ENCODE data around the gene RSPO1. TPM values are rescaled to one million over a fixed set of nuclear protein-coding genes. Genes with fewer than 3 reads are reported as not detected.

The RSPO1 gene
- total RNA-seq, 1 donor from 2014 or later: 0.20 TPM

DNA sequence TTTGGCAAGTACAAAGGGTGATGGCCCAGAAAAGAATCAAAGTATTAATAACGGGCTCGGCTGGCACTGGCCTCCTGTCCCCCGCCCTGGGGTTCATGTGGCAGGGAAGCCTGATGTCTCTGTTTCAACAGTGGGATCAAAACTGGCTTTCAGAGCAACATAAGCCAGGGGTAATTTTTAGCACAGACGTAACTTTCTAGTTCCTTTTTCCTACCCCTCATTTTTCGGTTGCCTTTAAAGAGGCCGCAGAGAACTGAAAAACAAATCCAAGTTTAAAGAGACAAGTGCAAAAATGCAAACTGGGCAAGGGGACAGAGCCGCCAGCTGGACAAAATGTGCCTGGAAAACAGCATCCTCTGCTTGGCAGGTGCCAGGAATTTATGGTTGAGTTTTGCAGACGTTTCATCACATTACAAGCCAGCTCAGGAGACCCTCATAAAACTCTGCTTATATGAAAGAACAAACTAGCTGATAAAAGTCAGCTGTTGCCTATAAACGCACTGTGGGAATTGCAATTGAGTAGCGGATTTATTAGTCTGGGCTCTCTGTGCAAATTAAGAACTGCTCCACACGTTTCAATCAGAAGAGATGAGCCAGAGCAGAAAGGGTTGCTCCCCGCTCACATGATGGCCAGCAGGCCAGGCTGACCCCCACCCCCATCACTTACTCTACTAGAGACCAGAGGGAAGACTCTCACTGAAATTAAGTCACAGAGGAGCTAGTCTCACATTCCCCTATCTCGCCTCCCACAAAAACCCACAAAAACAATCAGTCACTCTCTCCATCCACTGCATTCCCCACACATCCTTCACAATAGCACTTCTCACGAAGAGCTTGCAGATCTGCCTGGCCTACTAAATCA lies 41.8 kb upstream of the RSPO1 start:
- H3K9me3 Mint-ChIP-seq: no peaks in the 10 kb centered on the region

DNA sequence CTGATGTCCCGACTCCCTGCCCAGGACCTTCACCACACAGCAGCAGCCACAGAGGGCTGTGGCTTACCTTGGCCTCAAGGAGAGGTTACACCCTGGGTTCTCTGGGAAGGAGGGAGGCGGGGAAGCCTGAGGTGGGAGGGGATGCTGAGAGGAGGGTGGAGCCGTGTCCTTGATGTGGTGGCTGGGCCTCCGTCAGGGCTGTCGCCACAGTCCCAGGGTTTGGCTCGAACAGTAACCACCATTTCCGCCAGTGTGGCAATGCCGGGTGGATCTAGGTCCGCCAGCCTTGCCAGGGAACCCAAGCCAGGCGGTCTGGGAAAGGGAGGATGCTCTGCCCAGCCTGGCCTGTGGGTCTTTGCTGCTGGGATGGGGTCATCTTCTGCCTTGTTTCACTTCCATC lies 39.2 kb upstream of the RSPO1 start:
- H3K4me3 Mint-ChIP-seq: no peak overlapping the region
- no peak for DNase-seq (ENCODE audit: low spot score in 2 of 2, unreplicated experiment in 2 of 2)
- no peak overlapping the region for H3K27ac Mint-ChIP-seq
- H3K9me3 Mint-ChIP-seq: no peaks in the 10 kb centered on the region
- no peak for TF ChIP-seq CTCF (IDR thresholded peaks at IDR 0.05; ENCODE audit: unreplicated experiment)
- no peaks in the 10 kb centered on the region for H3K36me3 Mint-ChIP-seq
- H3K27me3 Mint-ChIP-seq (ENCODE audit: low read depth): peaks cover 56% of the 10 kb centered on the region
- no peaks in the 10 kb centered on the region for H3K4me1 Mint-ChIP-seq

More for the DNA sequence above, 41.8 kb upstream of the RSPO1 start:
- H3K4me1 Mint-ChIP-seq: no peaks in the 10 kb centered on the region
- no peak for DNase-seq (ENCODE audit: low spot score in 2 of 2, unreplicated experiment in 2 of 2)
- TF ChIP-seq CTCF (IDR thresholded peaks at IDR 0.05; ENCODE audit: unreplicated experiment): no peak
- no peak overlapping the region for H3K4me3 Mint-ChIP-seq
- H3K36me3 Mint-ChIP-seq: peaks cover 6% of the 10 kb centered on the region
- no peak overlapping the region for H3K27ac Mint-ChIP-seq
- peaks cover 52% of the 10 kb centered on the region for H3K27me3 Mint-ChIP-seq (ENCODE audit: low read depth)

GRCh38 chr1:37672136-37672870 lies 37.6 kb upstream of the RSPO1 start:
- no peaks in the 10 kb centered on the region for H3K4me1 Mint-ChIP-seq
- H3K4me3 Mint-ChIP-seq: no peak overlapping the region
- no peak for TF ChIP-seq CTCF (IDR thresholded peaks at IDR 0.05; ENCODE audit: unreplicated experiment)
- H3K27ac Mint-ChIP-seq: no peak overlapping the region
- no peaks in the 10 kb centered on the region for H3K9me3 Mint-ChIP-seq
- DNase-seq (ENCODE audit: low spot score in 2 of 2, unreplicated experiment in 2 of 2): no peak
- peaks cover 46% of the 10 kb centered on the region for H3K27me3 Mint-ChIP-seq (ENCODE audit: low read depth)
- H3K36me3 Mint-ChIP-seq: no peaks in the 10 kb centered on the region

GRCh38 chr1:37671261-37671660 lies 36.6 kb upstream of the RSPO1 start:
- no peaks in the 10 kb centered on the region for H3K9me3 Mint-ChIP-seq
- H3K4me1 Mint-ChIP-seq: no peaks in the 10 kb centered on the region
- H3K36me3 Mint-ChIP-seq: no peaks in the 10 kb centered on the region
- no peak for TF ChIP-seq CTCF (IDR thresholded peaks at IDR 0.05; ENCODE audit: unreplicated experiment)
- no peak overlapping the region for H3K4me3 Mint-ChIP-seq
- H3K27ac Mint-ChIP-seq: no peak overlapping the region
- peaks cover 44% of the 10 kb centered on the region for H3K27me3 Mint-ChIP-seq (ENCODE audit: low read depth)
- no peak for DNase-seq (ENCODE audit: low spot score in 2 of 2, unreplicated experiment in 2 of 2)

DNA sequence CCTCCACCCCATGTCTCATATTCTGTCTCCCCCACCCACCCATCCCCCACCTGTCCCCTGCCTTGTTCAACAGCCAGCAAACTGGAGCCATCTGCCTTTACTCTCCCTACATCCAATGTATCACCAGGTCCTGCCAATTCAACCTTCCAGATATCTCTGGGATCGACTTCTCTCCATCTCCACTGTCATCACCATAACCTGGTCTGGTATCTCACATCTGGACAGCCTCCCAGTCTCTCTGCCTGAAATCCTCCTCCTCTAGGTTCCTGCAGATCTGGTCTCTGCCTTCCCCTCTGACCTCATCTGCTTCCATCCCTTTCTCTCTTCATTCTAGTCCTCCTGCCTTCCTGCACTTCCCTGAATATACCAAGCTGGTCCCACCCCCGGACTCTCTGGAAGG lies 35.4 kb upstream of the RSPO1 start:
- DNase-seq (ENCODE audit: low spot score in 2 of 2, unreplicated experiment in 2 of 2): no peak
- no peaks in the 10 kb centered on the region for H3K4me1 Mint-ChIP-seq
- no peak overlapping the region for H3K4me3 Mint-ChIP-seq
- H3K36me3 Mint-ChIP-seq: no peaks in the 10 kb centered on the region
- peaks cover 39% of the 10 kb centered on the region for H3K27me3 Mint-ChIP-seq (ENCODE audit: low read depth)
- H3K27ac Mint-ChIP-seq: no peak overlapping the region
- H3K9me3 Mint-ChIP-seq: no peaks in the 10 kb centered on the region
- no peak for TF ChIP-seq CTCF (IDR thresholded peaks at IDR 0.05; ENCODE audit: unreplicated experiment)
